GM12892 (cell line): ENCODE results near the gene MYO1A.
A peak's percentile ranks its signal among the peaks of the same experiment; 100 is the strongest.

Experiments
- DNase-seq: peaks from one replicate; pipeline ENCODE4 v3.0.0; 2011; ENCODE audit not compliant: insufficient read length
- FAIRE-seq: peaks from 2 replicates; lab custom pipeline; 2011; peaks lifted over from hg19 to GRCh38; lab: Jason Lieb, UNC
- POLR2A ChIP-seq: IDR thresholded peaks from 2 replicates; pipeline ENCODE4 v1.6.1; 2011; ENCODE audit warnings: low read depth, low read length, control low read depth
- POLR2AphosphoS5 ChIP-seq: IDR thresholded peaks from 2 replicates; pipeline ENCODE4 v1.6.1; 2011; ENCODE audit warnings: low read depth, low read length, control low read depth
- TAF1 ChIP-seq: IDR thresholded peaks from 2 replicates; pipeline ENCODE4 v1.6.1; 2011; ENCODE audit warnings: low read depth, mild to moderate bottlenecking, control low read depth, low read length, borderline replicate concordance

Gene MYO1A

DNA sequence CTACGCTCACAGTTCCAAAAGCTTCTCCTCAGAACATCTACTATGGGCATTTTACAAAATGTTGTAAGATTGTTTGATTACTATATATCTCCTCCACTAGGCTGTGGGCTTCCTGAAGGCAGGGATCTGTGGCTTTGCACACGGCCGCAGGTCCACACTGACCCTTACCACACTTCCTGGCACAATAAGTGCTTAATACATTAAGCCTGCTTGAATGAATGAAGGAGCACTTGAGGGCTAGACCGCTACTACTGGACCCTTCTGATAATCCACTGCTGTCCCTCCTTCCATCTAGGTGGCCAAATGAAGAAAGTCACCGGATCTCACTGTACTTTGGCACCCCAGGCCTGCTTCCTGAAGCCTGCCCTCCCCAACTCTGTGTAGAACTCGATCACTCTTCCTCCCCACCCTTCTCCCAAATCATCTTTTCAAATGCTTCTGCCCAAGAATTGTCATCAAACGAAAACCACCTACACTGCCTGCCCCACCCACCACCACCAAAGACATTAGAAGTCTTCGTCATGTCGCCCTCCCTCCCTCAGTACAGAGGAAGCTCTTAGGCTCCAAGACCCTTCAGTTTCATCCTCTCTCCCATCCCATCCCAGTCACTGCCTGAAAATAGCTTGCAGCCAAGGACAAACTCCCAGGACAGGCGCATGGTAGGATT lies 43.0 kb downstream of the MYO1A start:
- TF ChIP-seq POLR2A (no peak), TAF1 (no peak), POLR2AphosphoS5 (no peak)
- DNase-seq (no peak), FAIRE-seq (peak; percentile 9)

DNA sequence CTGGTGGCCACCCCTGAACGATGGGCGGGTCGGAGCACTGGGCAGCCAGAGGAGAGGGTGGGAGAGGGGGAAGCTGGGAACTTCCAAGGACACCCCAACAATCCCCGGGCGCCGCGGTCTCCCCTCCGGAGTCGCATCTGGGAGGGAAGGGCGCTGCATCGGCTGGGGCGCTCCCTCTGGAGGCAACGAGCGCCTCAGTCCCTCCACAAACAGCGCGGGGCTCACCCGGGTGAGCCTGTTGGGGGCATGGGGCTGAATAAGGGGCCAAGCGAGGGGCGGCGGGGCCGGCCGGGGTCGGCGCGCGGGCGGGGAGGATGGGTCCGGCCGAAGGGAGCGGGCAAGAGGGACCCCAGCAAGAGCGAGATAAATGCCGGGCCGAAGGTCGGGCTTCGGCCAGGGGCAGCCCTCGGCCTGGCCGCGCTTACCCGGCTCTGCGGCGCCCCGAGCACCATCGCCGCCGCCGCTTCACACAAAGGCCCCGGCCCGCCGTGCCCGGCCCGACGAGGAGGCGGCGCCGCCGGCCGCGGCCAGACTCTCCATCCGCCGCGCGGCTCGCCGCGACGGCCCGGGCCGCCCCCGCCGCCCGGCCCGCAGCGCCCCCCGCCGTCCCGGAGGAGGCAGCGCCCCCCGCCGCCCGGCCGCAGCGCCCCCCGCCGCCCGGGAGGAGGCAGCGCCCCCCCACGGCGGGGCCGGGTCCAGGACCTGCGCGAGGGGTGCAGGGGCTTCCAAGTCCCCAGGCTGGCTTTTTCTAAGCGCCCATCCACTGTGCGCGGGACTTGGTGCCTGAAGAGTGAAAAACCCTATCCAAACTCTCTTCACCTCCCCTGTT lies 43.7 kb downstream of the MYO1A start, which contains the start of gene ZBTB39:
Gene ZBTB39 (minus strand): TSS at position 567 of the 829 bp plus-strand sequence. CDS start 1,629 bp downstream, outside the sequence.
- peak; percentile 81 for DNase-seq
- FAIRE-seq, result peak; percentile 58
- no peak for TF ChIP-seq POLR2AphosphoS5
- TF ChIP-seq POLR2A, result peak; percentile 74; the same call in 1 of the 2 replicates
- no peak for TF ChIP-seq TAF1

DNA sequence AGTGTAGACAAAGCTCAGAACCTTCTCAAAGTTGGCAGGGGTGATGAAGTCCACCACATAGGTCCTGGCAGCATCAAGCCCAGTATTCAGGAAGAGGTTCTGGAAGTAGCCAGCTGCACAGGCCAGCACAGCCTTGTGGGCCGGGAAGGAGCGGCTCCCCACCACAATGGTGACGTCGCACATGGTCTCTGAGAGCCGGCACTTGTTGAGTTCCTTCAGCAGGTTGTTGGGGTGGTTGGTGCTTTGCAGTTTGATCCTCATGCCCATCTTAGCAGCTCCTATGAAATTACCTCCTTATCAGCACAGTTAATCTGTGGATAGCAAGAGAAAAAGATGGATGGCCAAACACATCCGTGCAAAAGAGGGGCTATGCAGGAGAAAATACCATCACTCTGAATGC lies 45.3 kb downstream of the MYO1A start:
- no peak for TF ChIP-seq POLR2A
- no peak for TF ChIP-seq TAF1
- TF ChIP-seq POLR2AphosphoS5, result no peak
- FAIRE-seq, result no peak
- no peak for DNase-seq

DNA sequence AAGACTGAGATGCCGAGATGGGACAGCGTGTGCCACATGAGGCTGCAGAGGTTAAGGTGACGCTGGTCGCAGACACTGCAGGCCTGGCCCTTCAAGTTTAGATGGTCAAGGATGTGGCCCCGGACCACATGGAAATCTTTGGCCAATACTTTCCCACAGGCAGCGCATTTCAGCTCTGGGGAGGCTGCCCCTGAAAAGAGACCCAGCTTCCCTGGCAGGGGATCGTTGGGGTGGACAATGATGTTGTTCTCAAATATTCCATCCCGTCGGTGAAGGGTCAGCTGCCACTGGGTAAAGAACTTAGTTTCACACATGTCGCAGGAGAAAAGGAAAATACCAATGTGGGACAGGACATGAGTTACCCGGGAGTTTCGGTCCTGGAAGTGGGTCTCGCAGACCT lies 46.5 kb downstream of the MYO1A start:
- FAIRE-seq (no peak), DNase-seq (no peak)
- no peak for TF ChIP-seq POLR2A
- TF ChIP-seq POLR2AphosphoS5, result no peak
- TF ChIP-seq TAF1, result no peak

DNA sequence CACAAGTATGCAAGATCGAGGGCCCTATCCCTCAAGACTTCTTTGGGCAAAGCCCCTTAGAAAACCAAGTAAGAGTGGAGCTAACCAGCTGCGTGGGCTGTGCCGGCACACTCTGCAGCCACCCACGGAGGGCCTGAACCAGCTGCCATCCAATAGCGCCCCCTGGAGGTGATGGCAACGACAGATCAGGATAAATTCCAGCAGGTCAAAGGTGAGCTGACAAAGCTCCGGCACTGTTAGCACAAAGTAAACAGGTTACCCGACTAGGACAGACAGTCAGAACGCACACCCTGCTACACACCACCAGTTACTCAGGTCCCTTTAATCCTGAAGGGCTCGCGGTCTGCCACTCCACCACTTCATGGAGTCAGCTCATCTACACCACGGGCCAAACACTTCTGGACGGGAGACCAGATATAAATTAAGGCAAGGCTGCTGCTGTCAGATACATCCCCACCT lies 48.5 kb downstream of the MYO1A start:
- FAIRE-seq, result peak; percentile 67

DNA sequence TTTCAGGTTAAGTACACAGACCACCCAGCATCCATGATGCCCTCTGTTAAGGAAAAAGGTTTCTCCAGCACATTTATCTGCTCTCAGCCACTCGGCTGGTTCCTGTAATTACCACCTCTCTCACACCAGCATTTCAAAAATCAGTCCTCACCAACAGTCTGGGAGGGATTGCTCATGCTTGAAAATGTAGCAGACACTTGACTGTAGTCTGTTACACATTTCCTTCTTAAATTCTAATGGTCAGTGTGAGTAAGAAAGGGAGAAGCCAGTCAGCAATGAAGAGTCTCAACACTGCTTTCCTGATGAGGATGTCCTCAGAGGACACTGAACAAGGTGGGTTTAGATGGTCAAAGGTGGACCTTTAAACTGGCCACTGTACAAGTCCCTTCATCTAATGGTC lies 49.5 kb downstream of the MYO1A start:
- no peak for TF ChIP-seq TAF1
- TF ChIP-seq POLR2A, result no peak
- TF ChIP-seq POLR2AphosphoS5, result no peak
- no peak for DNase-seq
- no peak for FAIRE-seq

More for the DNA sequence above, 48.5 kb downstream of the MYO1A start:
- TF ChIP-seq POLR2A, result no peak
- peak; percentile 55 for DNase-seq

DNA sequence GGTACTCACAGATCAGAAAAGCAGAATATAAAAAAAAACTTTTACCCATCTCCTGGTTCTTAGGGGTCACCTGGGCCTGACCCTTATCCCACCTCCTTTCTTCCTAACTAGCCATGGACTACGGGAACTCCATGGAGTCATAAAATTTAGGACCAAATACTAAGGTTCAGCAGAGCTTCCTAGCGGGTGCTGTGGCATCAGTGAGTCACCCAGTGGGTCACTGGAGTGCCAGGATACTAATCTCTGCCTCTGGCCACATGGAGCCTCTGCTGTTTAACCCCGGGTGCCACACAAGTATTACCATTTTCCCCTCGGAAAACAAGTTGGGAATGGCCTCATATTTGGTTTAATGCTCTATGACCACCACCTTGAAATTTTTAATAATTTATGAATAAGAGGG lies 50.5 kb downstream of the MYO1A start:
- DNase-seq, result no peak
- FAIRE-seq, result no peak
- TF ChIP-seq POLR2AphosphoS5 (no peak), TAF1 (no peak), POLR2A (no peak)

DNA sequence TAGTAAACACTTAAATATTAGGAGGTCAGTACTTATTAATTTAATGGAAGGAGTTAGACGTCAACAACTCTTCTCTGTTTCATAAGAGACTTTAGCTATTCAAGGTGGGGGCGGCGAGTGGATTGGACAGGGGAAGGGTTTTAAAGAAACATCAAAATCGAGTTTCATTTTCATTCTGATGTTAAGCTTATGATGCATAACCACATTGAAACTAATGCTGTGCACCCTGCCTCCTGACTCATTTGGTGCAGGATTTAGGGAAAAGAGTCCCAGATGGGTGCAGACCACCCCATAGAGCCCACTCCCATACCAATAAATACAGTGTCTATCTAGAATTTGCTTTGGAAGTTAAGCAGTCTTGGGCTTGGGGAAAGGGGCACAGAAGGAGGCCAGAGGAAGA lies 50.9 kb downstream of the MYO1A start:
- DNase-seq, result peak; percentile 66
- TF ChIP-seq POLR2A, result no peak
- no peak for TF ChIP-seq POLR2AphosphoS5
- no peak for TF ChIP-seq TAF1
- FAIRE-seq, result peak; percentile 91

DNA sequence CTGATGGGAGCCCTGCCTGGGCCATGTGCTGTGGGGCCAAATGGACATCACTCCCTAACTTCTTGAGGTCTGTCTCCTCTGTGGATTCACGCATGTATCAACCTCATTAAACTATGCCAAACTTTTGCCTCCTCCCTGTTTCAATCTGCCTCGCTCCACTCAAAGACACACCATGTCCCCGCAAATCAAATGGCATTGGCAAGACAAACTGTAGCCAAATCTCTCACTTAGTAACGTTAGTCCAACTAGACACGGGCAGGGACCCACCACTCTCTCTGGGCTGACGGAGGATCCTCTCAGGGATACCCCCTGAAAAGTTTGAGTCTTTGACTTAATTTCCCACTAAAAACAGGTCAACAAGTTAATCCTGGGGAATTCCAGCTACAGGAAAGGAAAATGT lies 51.6 kb downstream of the MYO1A start:
- DNase-seq (no peak), FAIRE-seq (peak; percentile 14)

DNA sequence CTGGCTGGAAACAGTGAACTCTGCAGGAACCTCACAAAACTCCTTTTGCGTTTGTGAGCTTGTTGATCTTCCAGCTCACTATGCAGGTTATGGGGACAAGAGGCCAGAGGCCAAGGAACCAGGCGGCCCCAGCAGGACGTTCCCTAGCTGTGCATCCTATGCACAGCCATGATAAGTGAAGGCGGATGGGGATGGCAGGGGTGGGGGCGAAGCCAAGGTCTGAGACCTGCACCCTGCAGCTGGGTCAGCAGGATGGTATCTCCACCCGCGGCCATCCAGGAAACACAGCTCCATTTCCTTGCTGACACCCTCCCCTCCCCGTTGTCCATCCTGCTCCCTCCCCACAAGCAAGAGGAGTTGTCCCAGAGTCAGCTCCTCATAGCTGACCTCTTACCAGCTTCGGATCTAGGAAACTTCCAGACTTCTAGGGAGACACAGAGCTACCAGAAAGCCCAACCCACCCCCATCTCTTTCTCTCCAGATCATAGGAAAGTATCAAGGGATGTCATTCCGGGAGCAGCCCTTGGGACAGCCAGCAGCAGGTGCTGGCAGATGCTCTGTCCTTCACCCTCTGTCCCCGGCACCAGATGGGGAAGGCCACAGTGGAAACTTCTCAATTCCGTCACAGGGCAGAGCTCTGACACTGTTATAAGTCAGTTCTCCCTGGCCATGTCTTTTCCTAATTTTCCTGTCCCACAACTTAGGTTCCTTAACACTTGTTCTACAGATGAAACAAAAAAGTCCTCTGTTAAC lies 53.0 kb downstream of the MYO1A start:
- TF ChIP-seq POLR2A, result no peak
- DNase-seq (no peak), FAIRE-seq (no peak)

More for the DNA sequence above, 51.6 kb downstream of the MYO1A start:
- no peak for TF ChIP-seq TAF1
- TF ChIP-seq POLR2A, result no peak
- TF ChIP-seq POLR2AphosphoS5, result no peak

DNA sequence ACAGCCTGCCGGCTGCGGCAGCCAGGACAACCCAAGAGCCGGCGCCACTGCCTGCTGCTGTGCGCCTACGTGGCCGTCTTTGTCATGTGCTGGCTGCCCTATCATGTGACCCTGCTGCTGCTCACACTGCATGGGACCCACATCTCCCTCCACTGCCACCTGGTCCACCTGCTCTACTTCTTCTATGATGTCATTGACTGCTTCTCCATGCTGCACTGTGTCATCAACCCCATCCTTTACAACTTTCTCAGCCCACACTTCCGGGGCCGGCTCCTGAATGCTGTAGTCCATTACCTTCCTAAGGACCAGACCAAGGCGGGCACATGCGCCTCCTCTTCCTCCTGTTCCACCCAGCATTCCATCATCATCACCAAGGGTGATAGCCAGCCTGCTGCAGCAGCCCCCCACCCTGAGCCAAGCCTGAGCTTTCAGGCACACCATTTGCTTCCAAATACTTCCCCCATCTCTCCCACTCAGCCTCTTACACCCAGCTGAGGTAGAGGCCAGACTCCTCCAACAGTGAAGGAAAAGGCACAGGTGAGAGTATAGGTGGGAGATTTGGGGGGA lies 53.9 kb downstream of the MYO1A start:
- no peak for TF ChIP-seq TAF1
- TF ChIP-seq POLR2AphosphoS5, result no peak
- TF ChIP-seq POLR2A, result no peak
- FAIRE-seq (no peak), DNase-seq (no peak)
